HepG2 (cell line): ENCODE results near the gene IGFBP6. TPM values are rescaled to one million over a fixed set of nuclear protein-coding genes. Genes with fewer than 3 reads are reported as not detected.

Experiments used
- FOSL2 ChIP-seq: sonication (generic); formaldehyde crosslinking; IDR thresholded peaks from 2 replicates; pipeline ENCODE4 v1.4.0; 2020; ENCODE audit warnings: missing genetic modification reagents
- IRF2 ChIP-seq: IDR thresholded peaks from 2 replicates; pipeline ENCODE4 v1.6.1; 2018; ENCODE audit warnings: missing genetic modification reagents, missing compliant biosample characterization
- KDM1A ChIP-seq: IDR thresholded peaks from 2 replicates; pipeline ENCODE4 v1.6.1; 2016; ENCODE audit warnings: missing compliant biosample characterization
- NCOA1 ChIP-seq: sonication (generic); formaldehyde crosslinking; IDR thresholded peaks from 2 replicates; pipeline ENCODE4 v1.9.0; 2021; ENCODE audit warnings: missing genetic modification reagents
- NFYB ChIP-seq: sonication (generic); formaldehyde crosslinking; IDR thresholded peaks from 2 replicates; pipeline ENCODE4 v1.4.0; 2020; ENCODE audit warnings: missing genetic modification reagents
- PRMT3 ChIP-seq: sonication (generic); formaldehyde crosslinking; IDR thresholded peaks from 2 replicates; pipeline ENCODE4 v1.8.1; 2022; ENCODE audit warnings: low read depth, mild to moderate bottlenecking, moderate library complexity, missing genetic modification reagents, borderline replicate concordance
- ZFP37 ChIP-seq: sonication (generic); formaldehyde crosslinking; IDR thresholded peaks from 2 replicates; pipeline ENCODE4 v1.4.0; 2020; ENCODE audit warnings: missing genetic modification reagents, borderline replicate concordance
- ZNF33B ChIP-seq: sonication (generic); formaldehyde crosslinking; IDR thresholded peaks from 2 replicates; pipeline ENCODE4 v1.5.1; 2020; ENCODE audit warnings: mild to moderate bottlenecking, missing genetic modification reagents
- ZNF569 ChIP-seq: sonication (generic); formaldehyde crosslinking; IDR thresholded peaks from 2 replicates; pipeline ENCODE4 v1.5.0; 2020; ENCODE audit warnings: mild to moderate bottlenecking, missing genetic modification reagents, moderate library complexity, borderline replicate concordance
- ZNF781 ChIP-seq: sonication (generic); formaldehyde crosslinking; IDR thresholded peaks from 2 replicates; pipeline ENCODE4 v1.5.1; 2020; ENCODE audit warnings: borderline replicate concordance, mild to moderate bottlenecking, missing genetic modification reagents; ENCODE audit errors: not compliant biosample characterization
- polyA plus RNA-seq, 8 experiments: library from polyadenylated mRNA; depleted of rRNA in 3 of 8; stranded (reverse) in 7 of 8; unstranded in 1 of 8; fragments of >200 nt; fragmentation: Illumina TruSeq in 4 of 8; extraction: Trizol in 4 of 8; gene quantifications; 2 replicates each; pipeline versions ENCODE4 v1.2.1 to v1.2.3, GENCODE V29; 2011 to 2016; ENCODE audit warnings: low read depth in 4 of 8, missing spikeins in 1 of 8, mixed read lengths in 1 of 8; ENCODE audit not compliant: insufficient read depth in 1 of 8
- total RNA-seq, 5 experiments: library from RNA; depleted of rRNA; stranded (reverse); fragments of >200 nt; fragmentation: Illumina TruSeq; extraction: Trizol; gene quantifications; 2 replicates each; pipeline ENCODE4 v1.2.3, GENCODE V29; 2016; ENCODE audit warnings: low read depth in 1 of 5
- TF ChIP-seq, protein P1 (sequence below): sonication (generic); formaldehyde crosslinking; IDR thresholded peaks from 2 replicates; pipeline ENCODE4 v1.4.0; 2020; ENCODE audit warnings: low read depth, missing genetic modification reagents
- TF ChIP-seq, protein P2 (sequence below): IDR thresholded peaks from 2 replicates; pipeline ENCODE4 v1.4.0; 2020; ENCODE audit warnings: mild to moderate bottlenecking, missing genetic modification reagents
- TF ChIP-seq, protein P3 (sequence below): IDR thresholded peaks from 2 replicates; pipeline ENCODE4 v1.6.1; 2016; ENCODE audit warnings: low read depth
- TF ChIP-seq, protein P4 (sequence below): sonication (generic); formaldehyde crosslinking; IDR thresholded peaks from 2 replicates; pipeline ENCODE4 v1.4.0; 2020; ENCODE audit warnings: missing genetic modification reagents, borderline replicate concordance

The IGFBP6 gene
- total and polyA plus RNA-seq, 2 of the 13 experiments (the other 11 are each of a cell fraction or from before 2014, with no cell fraction given) = 3.9 to 25.2 TPM

DNA sequence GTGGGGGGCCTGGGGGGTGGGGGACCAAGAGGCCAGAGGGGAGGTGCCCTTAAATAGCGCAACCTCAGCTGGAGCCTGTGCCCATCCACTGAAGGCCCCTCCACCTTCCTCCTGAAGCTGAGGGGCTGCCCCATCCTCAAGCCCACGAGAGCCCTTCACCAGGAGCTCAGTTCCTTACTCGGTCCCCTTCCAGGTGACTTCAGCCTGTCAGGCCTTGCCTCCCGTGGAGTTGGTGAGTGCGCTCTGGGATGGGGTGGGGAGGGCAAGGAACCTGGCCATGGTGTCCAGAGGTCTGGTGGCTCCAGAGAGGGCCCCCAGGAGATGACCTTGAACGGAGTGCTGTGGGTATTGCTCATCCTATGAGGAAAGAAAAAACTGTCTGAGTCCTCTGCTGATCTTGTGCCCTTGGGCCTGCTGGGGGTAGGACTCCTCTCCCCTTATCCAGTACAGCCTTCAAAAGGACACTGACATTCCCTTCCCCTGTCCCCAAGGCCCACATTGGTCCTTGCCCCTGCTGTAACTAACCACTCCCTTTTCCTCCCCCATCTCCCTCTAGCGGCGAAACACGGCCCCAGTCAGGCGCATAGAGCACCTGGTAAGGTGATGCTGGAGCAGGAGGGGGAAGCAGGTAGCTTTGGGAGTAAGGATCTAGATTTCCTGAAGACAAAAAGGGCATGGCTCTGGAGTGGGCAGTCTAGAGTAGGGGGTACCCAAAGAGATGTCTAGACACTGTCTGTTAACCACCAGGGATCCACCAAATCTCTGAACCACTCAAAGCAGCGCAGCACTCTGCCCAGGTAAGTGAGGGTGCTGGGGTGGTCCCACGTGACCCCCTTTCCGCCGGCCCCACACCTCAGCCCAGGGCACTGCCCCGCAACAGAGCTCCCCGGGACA, 44.0 kb upstream of the IGFBP6 start (continued):
- TF ChIP-seq, protein P1, sequence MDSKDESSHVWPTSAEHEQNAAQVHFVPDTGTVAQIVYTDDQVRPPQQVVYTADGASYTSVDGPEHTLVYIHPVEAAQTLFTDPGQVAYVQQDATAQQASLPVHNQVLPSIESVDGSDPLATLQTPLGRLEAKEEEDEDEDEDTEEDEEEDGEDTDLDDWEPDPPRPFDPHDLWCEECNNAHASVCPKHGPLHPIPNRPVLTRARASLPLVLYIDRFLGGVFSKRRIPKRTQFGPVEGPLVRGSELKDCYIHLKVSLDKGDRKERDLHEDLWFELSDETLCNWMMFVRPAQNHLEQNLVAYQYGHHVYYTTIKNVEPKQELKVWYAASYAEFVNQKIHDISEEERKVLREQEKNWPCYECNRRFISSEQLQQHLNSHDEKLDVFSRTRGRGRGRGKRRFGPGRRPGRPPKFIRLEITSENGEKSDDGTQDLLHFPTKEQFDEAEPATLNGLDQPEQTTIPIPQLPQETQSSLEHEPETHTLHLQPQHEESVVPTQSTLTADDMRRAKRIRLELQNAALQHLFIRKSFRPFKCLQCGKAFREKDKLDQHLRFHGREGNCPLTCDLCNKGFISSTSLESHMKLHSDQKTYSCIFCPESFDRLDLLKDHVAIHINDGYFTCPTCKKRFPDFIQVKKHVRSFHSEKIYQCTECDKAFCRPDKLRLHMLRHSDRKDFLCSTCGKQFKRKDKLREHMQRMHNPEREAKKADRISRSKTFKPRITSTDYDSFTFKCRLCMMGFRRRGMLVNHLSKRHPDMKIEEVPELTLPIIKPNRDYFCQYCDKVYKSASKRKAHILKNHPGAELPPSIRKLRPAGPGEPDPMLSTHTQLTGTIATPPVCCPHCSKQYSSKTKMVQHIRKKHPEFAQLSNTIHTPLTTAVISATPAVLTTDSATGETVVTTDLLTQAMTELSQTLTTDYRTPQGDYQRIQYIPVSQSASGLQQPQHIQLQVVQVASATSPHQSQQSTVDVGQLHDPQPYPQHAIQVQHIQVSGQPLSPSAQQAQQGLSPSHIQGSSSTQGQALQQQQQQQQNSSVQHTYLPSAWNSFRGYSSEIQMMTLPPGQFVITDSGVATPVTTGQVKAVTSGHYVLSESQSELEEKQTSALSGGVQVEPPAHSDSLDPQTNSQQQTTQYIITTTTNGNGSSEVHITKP (CRISPR knock-in tag) = 0 out of 2 replicates have a peak, but pooled peaks have one; percentile 26
- no peak for TF ChIP-seq ZNF33B
- no peak for TF ChIP-seq ZNF781 (CRISPR knock-in tag)
- no peak for TF ChIP-seq ZNF569 (CRISPR knock-in tag)
- 0 out of 2 replicates have a peak, but pooled peaks have one; percentile 23 for TF ChIP-seq ZFP37
- TF ChIP-seq, protein P2, sequence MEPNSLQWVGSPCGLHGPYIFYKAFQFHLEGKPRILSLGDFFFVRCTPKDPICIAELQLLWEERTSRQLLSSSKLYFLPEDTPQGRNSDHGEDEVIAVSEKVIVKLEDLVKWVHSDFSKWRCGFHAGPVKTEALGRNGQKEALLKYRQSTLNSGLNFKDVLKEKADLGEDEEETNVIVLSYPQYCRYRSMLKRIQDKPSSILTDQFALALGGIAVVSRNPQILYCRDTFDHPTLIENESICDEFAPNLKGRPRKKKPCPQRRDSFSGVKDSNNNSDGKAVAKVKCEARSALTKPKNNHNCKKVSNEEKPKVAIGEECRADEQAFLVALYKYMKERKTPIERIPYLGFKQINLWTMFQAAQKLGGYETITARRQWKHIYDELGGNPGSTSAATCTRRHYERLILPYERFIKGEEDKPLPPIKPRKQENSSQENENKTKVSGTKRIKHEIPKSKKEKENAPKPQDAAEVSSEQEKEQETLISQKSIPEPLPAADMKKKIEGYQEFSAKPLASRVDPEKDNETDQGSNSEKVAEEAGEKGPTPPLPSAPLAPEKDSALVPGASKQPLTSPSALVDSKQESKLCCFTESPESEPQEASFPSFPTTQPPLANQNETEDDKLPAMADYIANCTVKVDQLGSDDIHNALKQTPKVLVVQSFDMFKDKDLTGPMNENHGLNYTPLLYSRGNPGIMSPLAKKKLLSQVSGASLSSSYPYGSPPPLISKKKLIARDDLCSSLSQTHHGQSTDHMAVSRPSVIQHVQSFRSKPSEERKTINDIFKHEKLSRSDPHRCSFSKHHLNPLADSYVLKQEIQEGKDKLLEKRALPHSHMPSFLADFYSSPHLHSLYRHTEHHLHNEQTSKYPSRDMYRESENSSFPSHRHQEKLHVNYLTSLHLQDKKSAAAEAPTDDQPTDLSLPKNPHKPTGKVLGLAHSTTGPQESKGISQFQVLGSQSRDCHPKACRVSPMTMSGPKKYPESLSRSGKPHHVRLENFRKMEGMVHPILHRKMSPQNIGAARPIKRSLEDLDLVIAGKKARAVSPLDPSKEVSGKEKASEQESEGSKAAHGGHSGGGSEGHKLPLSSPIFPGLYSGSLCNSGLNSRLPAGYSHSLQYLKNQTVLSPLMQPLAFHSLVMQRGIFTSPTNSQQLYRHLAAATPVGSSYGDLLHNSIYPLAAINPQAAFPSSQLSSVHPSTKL (CRISPR knock-in tag) = peak; percentile 10; the same call in 1 of the 2 replicates
- TF ChIP-seq, protein P3, sequence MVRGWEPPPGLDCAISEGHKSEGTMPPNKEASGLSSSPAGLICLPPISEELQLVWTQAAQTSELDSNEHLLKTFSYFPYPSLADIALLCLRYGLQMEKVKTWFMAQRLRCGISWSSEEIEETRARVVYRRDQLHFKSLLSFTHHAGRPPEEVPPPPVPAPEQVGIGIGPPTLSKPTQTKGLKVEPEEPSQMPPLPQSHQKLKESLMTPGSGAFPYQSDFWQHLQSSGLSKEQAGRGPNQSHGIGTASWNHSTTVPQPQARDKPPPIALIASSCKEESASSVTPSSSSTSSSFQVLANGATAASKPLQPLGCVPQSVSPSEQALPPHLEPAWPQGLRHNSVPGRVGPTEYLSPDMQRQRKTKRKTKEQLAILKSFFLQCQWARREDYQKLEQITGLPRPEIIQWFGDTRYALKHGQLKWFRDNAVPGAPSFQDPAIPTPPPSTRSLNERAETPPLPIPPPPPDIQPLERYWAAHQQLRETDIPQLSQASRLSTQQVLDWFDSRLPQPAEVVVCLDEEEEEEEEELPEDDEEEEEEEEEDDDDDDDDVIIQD (CRISPR knock-in tag) = peak; percentile 28; the same call in 1 of the 2 replicates
- peak; percentile 32; the same call in 1 of the 2 replicates for TF ChIP-seq KDM1A (CRISPR knock-in tag)
- no peak for TF ChIP-seq NCOA1
- peak; percentile 72 for TF ChIP-seq FOSL2
- TF ChIP-seq, protein P4, sequence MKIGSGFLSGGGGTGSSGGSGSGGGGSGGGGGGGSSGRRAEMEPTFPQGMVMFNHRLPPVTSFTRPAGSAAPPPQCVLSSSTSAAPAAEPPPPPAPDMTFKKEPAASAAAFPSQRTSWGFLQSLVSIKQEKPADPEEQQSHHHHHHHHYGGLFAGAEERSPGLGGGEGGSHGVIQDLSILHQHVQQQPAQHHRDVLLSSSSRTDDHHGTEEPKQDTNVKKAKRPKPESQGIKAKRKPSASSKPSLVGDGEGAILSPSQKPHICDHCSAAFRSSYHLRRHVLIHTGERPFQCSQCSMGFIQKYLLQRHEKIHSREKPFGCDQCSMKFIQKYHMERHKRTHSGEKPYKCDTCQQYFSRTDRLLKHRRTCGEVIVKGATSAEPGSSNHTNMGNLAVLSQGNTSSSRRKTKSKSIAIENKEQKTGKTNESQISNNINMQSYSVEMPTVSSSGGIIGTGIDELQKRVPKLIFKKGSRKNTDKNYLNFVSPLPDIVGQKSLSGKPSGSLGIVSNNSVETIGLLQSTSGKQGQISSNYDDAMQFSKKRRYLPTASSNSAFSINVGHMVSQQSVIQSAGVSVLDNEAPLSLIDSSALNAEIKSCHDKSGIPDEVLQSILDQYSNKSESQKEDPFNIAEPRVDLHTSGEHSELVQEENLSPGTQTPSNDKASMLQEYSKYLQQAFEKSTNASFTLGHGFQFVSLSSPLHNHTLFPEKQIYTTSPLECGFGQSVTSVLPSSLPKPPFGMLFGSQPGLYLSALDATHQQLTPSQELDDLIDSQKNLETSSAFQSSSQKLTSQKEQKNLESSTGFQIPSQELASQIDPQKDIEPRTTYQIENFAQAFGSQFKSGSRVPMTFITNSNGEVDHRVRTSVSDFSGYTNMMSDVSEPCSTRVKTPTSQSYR (CRISPR knock-in tag) = peak; percentile 68; the same call in 1 of the 2 replicates
- 0 out of 2 replicates have a peak, but pooled peaks have one; percentile 20 for TF ChIP-seq NFYB
- no peak for TF ChIP-seq PRMT3 (CRISPR knock-in tag)
- peak; percentile 71; the same call in 1 of the 2 replicates for TF ChIP-seq IRF2 (CRISPR knock-in tag)
